KOPT-K1 (cell line): ENCODE measurements around the gene HDAC11.

ENCODE experiments used
- H3K27ac ChIP-seq: fragments of 200-600 bp; sonication (generic); 2 replicates; pipeline ENCODE4 v1.5.1; 2016; ENCODE audit warnings: antibody characterized with exemption, mild to moderate bottlenecking, low read depth, low read length; ENCODE audit not compliant: poor library complexity, severe bottlenecking
- H3K36me3 ChIP-seq: fragments of 200-600 bp; sonication (generic); 2 replicates; pipeline ENCODE4 v1.5.1; 2017; ENCODE audit warnings: antibody characterized with exemption, mild to moderate bottlenecking, low read length, moderate library complexity; ENCODE audit not compliant: insufficient read depth
- H3K9me3 ChIP-seq: fragments of 200-600 bp; sonication (generic); 2 replicates; pipeline ENCODE4 v1.5.1; 2017; ENCODE audit warnings: antibody characterized with exemption, low read length, mild to moderate bottlenecking; ENCODE audit not compliant: insufficient read depth, poor library complexity, severe bottlenecking

HDAC11 gene

DNA sequence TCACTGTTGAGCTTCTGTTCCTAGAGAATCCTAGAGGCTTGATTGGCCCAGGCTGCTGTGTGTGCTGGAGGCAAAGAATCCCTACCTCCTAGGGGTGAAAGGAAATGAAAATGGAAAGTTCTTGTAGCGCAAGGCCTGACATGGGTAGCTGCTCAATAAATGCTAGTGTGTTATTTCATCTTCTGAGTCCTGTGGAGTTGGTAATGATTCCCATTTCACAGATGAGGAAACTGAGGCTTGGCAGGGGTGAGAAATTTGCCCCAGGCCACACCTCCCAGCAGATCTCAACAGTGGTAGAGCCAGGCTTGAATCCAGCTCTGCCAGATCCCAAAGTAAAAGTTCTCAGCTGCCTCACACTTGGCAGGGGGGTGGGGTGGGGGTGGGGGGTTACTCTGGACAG lies 26.1 kb downstream of the HDAC11 start:
- no peaks in the 10 kb centered on the region for H3K9me3 ChIP-seq
- no peaks in the 10 kb centered on the region for H3K36me3 ChIP-seq
- no peak overlapping the region for H3K27ac ChIP-seq

DNA sequence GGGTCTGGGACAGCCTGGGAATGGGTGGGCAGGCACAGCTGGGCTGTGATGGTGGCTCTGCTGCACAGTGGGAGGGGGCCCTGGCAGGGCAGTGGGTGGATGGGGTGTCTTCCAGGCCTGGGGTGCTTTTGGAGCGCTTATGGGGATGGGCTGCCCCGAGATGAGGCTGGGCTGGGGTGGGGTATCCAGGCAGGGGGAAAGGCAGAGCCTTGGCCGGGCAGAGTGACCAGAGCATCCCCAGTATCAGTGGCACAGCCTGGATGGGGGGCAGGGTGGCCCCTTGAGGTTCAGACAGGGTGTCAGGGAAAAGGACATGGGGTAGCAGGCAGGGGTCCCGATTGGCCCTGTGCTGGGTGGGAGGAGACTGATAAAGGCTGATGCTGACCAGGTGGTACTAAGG lies 26.6 kb downstream of the HDAC11 start:
- no peak overlapping the region for H3K27ac ChIP-seq
- H3K36me3 ChIP-seq, result no peaks in the 10 kb centered on the region
- no peaks in the 10 kb centered on the region for H3K9me3 ChIP-seq

DNA sequence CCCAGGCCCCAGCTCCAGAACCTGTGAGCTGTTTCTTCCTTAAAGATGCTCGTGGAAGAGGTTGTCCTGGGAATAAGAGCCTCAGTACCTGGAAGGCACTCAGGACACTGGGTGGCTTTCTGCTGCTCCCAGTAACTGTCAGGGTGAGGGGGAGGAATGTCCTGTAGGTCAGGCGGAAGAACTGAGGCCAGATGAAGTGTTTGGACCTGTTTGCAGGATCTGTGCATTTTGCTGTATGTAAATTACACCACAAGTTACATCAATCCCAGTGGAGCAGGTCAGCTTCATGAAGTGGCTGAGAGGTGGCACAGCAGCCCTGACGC lies 27.1 kb downstream of the HDAC11 start:
- H3K36me3 ChIP-seq, result no peaks in the 10 kb centered on the region
- no peaks in the 10 kb centered on the region for H3K9me3 ChIP-seq
- H3K27ac ChIP-seq, result no peak overlapping the region

DNA sequence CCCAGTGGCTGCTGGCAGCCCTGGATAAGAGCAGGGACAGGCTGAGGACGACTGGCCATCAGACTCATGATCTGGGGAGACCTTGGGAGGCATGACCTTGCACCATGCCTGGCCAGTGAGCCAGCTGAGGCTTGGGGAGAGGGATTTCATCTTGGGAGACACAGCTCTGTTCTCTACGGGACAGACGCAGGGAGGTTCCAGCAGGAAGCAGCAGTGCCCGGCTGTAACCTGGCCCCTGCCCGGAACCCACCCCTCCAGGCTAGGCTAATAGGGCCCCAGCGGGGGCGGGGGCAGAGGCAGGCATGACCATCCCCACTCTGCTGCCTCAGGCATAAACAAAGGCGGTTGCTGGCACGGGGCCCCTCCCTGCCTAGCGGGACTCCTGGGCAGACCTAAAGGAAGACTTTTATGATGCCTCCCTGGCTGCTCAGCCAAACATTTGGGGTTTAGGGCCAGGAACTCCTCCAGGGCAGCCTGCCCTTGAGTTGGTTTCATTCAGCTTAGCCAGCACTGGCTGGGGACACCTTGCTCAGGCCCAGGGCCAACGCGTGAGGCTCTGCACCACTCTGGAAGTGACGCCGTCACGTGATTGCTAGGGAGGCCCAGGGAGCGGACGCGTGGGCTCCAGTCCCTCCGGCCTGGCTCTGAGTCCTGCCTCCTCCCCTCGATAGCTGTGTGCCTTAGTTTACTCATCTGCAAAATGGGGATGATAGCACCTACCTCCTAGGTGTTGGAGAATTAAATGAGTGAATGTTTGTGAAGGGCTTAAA lies 27.6 kb downstream of the HDAC11 start:
- H3K27ac ChIP-seq, result no peak overlapping the region
- no peaks in the 10 kb centered on the region for H3K36me3 ChIP-seq
- no peaks in the 10 kb centered on the region for H3K9me3 ChIP-seq

DNA sequence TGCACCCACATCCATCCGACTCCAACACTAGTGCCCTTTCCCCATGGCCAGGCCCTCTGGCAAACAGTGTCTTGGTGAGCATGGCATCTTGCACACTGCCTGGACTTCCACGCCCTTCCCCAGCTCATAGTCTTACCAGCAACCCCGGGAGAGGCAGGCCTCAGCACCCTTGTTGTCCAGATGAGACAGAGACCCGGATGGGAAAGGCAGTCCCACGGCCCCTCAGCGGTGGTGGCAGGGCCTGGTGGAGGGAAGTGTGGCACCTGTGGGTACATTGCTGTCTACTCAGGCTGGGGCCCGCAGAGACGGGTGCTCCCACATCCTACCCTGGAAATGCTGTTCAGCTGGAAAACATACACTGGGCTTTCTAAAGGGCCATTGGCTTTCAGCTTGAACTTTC lies 28.4 kb downstream of the HDAC11 start:
- Histone ChIP-seq H3K27ac (no peak overlapping the region), H3K9me3 (no peaks in the 10 kb centered on the region), H3K36me3 (no peaks in the 10 kb centered on the region)

DNA sequence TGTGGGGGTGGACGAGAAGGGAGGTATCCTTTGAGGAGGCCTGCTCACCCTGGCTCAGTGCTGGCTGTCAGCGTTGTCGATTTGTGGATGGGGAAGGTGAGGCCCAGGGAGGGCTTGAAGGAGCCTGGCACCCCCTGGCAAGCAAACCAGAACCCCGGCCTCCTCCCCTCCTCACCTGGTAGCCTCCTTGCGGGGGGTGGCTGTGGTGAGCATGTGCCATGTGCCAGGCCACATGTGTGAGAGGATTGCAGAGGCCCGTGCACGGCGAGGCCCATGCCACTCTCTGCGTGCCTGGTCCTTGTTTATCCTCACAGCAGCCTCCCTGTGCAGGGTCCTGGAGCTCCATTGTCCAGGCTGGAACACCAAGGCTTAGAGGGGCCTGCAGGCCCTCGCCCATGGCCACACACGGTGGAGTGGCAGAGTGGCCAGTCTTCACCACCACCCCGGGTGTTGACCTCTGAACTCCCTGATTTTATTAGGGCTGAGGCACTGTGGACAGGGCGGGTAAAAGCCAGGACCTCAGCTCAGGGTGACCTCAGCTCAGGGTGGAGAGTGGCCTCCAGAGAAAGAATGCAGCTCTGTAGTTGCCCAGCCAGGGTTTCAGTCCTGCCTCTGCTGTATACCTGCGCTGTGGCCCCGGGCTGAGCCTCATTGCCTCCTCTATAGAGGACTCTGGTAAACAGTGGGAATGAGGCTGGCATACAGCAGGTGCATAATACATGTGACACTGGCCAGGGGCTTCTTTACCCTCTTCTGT lies 29.1 kb downstream of the HDAC11 start:
- Histone ChIP-seq H3K27ac (no peak overlapping the region), H3K36me3 (no peaks in the 10 kb centered on the region), H3K9me3 (no peaks in the 10 kb centered on the region)

DNA sequence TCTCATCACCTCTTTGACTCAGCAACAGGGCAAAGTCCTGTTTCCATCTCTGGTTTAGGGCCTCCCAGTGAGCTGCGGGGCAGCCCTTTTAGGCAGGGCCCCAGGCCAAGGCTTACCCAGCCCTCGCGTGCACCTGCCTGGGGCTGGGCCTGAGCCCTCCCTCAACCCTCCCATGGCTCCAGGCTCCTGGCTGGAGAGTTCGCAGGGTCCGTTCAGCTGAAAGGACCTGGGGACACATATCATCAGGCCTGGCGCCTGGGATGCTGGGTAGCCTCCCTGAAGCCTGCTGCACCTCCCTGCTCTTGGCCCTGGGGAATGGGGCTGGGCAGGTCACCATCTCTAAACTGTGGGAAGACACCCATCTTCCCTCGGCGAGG lies 29.7 kb downstream of the HDAC11 start:
- no peak overlapping the region for H3K27ac ChIP-seq
- H3K36me3 ChIP-seq, result no peaks in the 10 kb centered on the region
- H3K9me3 ChIP-seq, result no peaks in the 10 kb centered on the region

DNA sequence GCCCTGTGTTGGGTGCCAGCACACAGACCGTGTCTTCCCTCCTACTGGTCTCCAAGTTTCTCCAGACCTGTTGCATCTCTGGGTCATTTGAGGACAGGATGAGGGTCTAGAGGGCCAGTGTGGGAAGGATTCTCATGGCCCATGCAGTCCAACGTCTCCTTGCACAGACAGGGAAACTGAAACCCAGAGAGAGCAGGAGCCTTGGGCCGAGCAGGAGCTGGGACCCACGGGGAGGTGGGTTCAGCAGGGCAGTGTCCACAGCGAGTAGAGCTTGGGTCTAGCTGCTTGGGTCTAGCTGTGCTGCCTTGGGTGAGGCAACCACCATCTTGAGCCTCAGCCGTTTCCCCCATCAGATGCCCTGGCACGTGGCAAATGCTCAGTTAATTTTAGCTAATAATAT lies 32.3 kb downstream of the HDAC11 start:
- H3K27ac ChIP-seq, result no peak overlapping the region
- H3K9me3 ChIP-seq, result no peaks in the 10 kb centered on the region
- no peaks in the 10 kb centered on the region for H3K36me3 ChIP-seq

DNA sequence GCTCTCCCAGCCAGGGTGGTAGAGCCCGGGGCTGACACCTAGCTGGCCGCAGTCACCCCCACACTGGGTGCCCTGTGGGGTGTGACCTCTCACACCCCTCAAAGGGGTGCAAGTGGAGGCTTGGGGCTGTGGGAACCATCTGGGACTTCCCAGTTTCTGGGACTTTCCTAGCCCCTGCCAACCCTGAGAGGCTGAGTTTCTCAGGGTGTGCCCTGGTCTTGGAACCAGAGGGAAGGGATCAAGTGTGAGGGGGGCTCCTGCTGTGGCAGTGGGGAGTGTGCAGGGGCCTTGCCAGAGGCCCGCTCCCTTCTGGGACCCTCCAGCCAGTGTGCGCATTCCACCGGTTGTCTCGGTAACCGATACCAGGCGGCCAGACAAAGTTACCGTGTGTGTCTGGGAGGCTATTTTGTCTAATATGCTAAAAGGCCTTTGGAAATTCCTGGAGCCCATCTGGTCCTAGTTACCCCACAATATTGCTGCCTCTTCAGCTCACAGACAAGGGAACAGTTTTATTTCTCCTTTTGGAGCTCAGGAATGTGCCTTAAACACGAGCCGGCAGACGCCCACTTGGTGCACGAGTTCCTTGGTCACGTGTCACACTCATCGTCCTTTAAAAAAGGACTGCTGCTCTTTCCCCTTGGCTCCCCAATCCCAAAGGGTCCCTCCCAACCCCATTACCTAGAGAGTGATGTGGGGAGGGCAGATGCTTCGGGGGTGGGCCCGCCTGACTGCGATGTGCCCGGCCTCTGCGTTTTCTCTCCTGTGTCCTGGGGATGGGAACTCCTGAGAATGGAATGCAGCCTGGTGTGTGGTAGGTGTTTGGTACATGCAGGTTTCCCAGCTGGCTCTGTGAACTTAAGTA lies 33.2 kb downstream of the HDAC11 start:
- Histone ChIP-seq H3K9me3 (no peaks in the 10 kb centered on the region), H3K27ac (no peak overlapping the region), H3K36me3 (no peaks in the 10 kb centered on the region)

DNA sequence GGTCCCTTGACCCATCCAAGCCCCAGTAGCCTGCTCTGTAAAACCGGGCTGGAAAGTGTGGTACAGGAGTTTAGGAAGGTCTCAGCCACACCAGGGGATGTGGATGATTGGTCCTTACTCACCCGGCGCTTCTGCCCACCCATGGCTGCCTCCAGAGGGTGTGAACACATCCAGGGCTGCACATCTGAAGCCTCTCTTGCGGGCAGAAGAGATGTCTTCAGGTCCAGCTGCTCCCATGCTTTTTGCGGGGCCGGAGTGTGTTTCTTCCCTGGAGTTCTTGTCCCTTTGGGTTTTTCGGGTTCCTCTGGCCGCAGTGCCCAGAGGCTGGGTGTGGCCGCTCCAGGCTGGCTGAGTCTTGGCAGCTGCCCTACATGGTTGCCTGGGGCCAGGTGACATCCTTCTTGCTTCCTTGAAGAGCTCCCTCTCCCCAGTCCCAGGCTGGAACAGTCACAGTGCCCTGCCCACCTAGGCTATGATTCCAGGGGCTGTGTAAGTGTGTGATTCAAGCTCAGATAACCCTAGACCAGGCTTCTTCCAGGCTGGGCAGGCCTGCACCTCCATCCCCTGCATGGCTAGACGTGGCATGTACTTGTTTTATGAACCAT lies 33.9 kb downstream of the HDAC11 start:
- Histone ChIP-seq H3K36me3 (no peaks in the 10 kb centered on the region), H3K9me3 (no peaks in the 10 kb centered on the region), H3K27ac (no peak overlapping the region)

DNA sequence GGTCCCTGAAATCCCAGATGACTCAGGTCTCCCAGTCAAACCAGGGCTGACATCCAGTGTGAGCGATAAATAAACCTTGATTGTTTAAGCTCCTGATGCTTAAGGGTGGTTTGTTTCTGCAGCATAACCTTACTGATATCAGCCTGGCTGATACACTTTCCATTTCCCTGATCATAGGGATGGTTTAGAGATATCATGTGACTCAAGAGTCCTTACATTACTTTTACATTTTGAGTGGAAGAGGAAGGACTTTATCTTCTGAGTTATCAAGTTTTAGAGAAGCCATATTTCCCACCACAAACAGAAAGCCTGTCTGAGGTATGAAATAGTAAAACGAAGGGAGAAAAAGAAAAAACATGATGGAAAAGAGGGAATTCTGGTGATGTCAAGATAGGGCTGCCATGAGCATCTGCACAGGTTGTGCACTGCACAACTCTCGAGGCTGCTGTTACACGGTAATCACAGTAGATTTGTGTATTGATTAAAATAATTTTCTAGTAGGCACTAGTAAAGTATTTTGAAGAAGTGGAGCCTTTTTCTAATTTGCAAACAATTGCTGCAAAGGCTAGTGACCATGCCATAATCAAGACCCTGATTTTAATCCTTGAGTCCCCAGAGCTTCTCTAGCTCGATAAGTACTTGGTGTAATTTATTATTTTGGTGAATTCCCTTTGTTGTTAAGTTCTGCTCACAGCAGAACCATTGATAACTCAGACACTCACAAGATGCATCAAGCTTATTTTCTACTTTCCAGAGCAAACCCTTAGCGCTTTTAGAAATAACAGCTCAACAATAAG lies 34.7 kb downstream of the HDAC11 start:
- no peaks in the 10 kb centered on the region for H3K36me3 ChIP-seq
- no peak overlapping the region for H3K27ac ChIP-seq
- no peaks in the 10 kb centered on the region for H3K9me3 ChIP-seq

DNA sequence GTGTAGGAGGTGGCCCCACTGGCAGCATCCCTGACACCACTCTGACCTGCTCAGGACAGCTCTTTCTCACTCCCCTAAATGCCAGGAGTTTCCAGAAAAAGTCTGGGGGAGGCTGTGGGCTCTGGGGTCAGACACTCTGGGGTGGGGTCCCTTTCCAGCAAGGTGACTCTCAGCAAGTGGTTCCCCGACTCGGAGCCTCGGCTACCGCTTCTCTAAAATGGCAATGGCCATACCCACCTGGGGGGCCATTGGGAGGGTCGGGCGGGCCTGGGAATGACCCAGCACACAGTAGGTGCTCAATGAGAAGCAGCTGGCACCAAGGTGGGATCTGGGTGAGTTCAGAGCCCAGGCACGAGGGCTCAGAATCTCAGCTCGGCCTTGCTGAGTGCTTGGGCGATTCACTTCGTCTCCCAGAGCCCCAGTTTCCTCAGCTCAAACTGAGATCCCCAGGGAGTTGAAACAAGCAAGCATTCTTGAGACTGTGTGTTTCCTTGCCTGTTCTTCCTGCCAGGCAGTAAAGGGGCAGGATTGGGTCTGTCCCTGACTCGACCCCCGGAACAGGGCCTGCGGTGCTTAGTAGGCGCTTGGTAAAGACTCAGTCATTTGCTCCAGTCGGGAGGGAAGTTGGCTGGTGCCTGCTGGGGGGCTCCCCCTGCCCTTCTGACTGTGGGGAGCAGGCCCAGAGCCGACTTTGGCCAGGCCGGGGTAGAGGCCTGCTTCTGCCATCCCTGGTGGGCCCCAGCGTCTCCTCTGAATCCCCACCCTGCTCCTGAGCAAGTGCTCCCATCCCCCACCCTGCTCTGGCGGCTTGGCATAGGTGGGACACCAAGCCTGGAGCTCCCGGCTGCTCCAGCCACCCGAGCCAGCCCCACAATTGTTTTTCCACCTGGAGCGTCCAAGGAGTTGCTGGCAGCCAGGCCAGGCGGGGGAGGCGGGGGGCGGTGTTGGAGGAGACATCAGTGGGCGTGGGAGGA lies 36.0 kb downstream of the HDAC11 start:
- Histone ChIP-seq H3K36me3 (no peaks in the 10 kb centered on the region), H3K9me3 (peaks cover 2% of the 10 kb centered on the region), H3K27ac (no peak overlapping the region)

DNA sequence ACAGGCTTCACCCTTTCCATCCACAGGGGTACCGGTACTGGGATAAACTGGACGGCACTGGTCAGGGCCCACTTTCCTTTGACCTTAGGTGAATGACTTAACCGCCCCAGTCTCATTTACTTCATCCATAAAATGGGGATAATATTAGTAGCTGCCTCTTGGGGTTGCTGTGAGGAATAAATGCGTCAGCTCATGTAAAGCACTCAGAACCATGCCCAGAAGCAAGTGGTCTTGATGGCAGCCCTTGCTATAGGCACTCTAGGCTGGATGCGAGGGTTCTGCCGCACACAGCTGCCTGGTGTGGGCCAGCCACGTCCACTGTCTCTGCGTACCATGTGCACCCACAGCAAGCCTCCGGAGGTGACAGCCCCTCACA lies 36.6 kb downstream of the HDAC11 start:
- H3K9me3 ChIP-seq, result peaks cover 8% of the 10 kb centered on the region
- no peaks in the 10 kb centered on the region for H3K36me3 ChIP-seq

More for the DNA sequence above, 36.6 kb downstream of the HDAC11 start:
- no peak overlapping the region for H3K27ac ChIP-seq
